T-cell (primary cell): Measurements from ENCODE around the gene ANKEF1. TPM values are rescaled to one million over a fixed set of nuclear protein-coding genes. Genes with fewer than 3 reads are reported as not detected.

Experiments used
- ATAC-seq, 4 experiments: fragments of 200-7000 bp in 3 of 4; fragments of 150-1000 bp in 1 of 4; cut with Tn5 transposase; replicated peaks in 1 of 4; 1 replicate in 3 of 4; 2 replicates in 1 of 4; pipeline ENCODE4 v1.10.0; 2021; ENCODE audit warnings: moderate library complexity in 3 of 4, mild to moderate bottlenecking in 2 of 4, moderate number of reproducible peaks in 1 of 4
- CTCF ChIA-PET, 2 donors: fragments of 300-600 bp; sonication (Branson Sonifier 250); formaldehyde crosslinking; loops; one replicate each; lab custom pipeline; 2022; ENCODE audit warnings: antibody characterized with exemption in 2 of 2; lab: Charles Lee
- POLR2A ChIA-PET, 2 donors: fragments of 300-600 bp; sonication (Branson Sonifier 250); formaldehyde crosslinking; loops; one replicate each; lab custom pipeline; 2022; ENCODE audit warnings: antibody characterized with exemption in 2 of 2; lab: Charles Lee
- DNase-seq, 35 experiments: peaks; one replicate each; pipeline versions ENCODE4 v3.0.0 to v3.0.0-alpha.2; 2013 to 2023
- H3K27ac ChIP-seq: one replicate; pipeline ENCODE4 v1.5.1; 2013; ENCODE audit warnings: low read length
- H3K27me3 ChIP-seq, 2 experiments: replicated peaks in 1 of 2; 1 replicate in 1 of 2; 2 replicates in 1 of 2; pipeline versions ENCODE4 v1.6.1 to v1.7.0; 2013; ENCODE audit warnings: low read length in 1 of 2, mixed read lengths in 1 of 2; ENCODE audit not compliant: control insufficient read depth in 2 of 2, insufficient read depth in 2 of 2; ENCODE audit errors: extremely low read depth in 1 of 2
- H3K36me3 ChIP-seq, 2 donors: 1 replicate in 1 of 2; 2 replicates in 1 of 2; pipeline versions ENCODE4 v1.6.1 to v1.7.0; 2013; ENCODE audit warnings: low read length in 1 of 2; ENCODE audit not compliant: control insufficient read depth in 2 of 2, insufficient read depth in 1 of 2; ENCODE audit errors: extremely low read depth in 1 of 2
- H3K4me1 ChIP-seq, 2 experiments: 1 replicate in 1 of 2; 2 replicates in 1 of 2; pipeline versions ENCODE4 v1.6.1 to v1.7.0; 2013; ENCODE audit warnings: low read length in 2 of 2, mixed read lengths in 1 of 2; ENCODE audit not compliant: insufficient read depth in 2 of 2, control insufficient read depth in 1 of 2; ENCODE audit errors: extremely low read depth in 1 of 2
- H3K4me3 ChIP-seq, 2 donors: 1 replicate in 1 of 2; 2 replicates in 1 of 2; pipeline versions ENCODE4 v1.5.1 to v1.7.0; 2013; ENCODE audit warnings: mild to moderate bottlenecking in 2 of 2, low read length in 1 of 2, moderate library complexity in 1 of 2; ENCODE audit not compliant: control insufficient read depth in 1 of 2; ENCODE audit errors: extremely low read depth in 1 of 2
- H3K9me3 ChIP-seq: 2 replicates; pipeline ENCODE4 v1.7.0; 2013
- H3K27ac Mint-ChIP-seq, 2 donors: one replicate each; pipeline ENCODE4 v1.8.0; 2020 to 2021; ENCODE audit warnings: mild to moderate bottlenecking in 2 of 2, mixed read lengths in 2 of 2
- H3K27me3 Mint-ChIP-seq, 2 donors: one replicate each; pipeline ENCODE4 v1.8.0; 2021 to 2022; ENCODE audit warnings: mixed read lengths in 2 of 2
- H3K36me3 Mint-ChIP-seq: one replicate; pipeline ENCODE4 v1.8.0; 2021; ENCODE audit warnings: mixed read lengths
- H3K4me1 Mint-ChIP-seq, 3 donors: one replicate each; pipeline ENCODE4 v1.8.0; 2020 to 2022; ENCODE audit warnings: mixed read lengths in 3 of 3, mild to moderate bottlenecking in 1 of 3
- H3K4me3 Mint-ChIP-seq, 3 donors: one replicate each; pipeline ENCODE4 v1.8.0; 2020 to 2022; ENCODE audit warnings: mild to moderate bottlenecking in 3 of 3, mixed read lengths in 3 of 3, moderate library complexity in 3 of 3
- H3K9me3 Mint-ChIP-seq, 3 donors: one replicate each; pipeline ENCODE4 v1.8.0; 2020 to 2022; ENCODE audit warnings: mixed read lengths in 3 of 3
- WGBS: methylation state at CpG from one replicate; pipeline ENCODE4 v1.1.5; 2013; ENCODE audit warnings: missing lambda C conversion rate; ENCODE audit not compliant: insufficient coverage; 5-methylcytosine and 5-hydroxymethylcytosine counted together
- total RNA-seq, 35 experiments: library from RNA in 6 of 35; stranded (reverse) in 6 of 35; fragments of 120-200 nt in 1 of 35; gene quantifications; one replicate each; pipeline versions ENCODE4 v1.2.1 to v1.2.4 and lab custom pipeline; 2013 to 2026

Gene ANKEF1
- total RNA-seq, 5 donors from 2014 or later (not counting 1 experiment from before 2014, with no cell fraction given), result 1.9 to 7.0 (median 4.1) TPM

- H3K4me3 Mint-ChIP-seq, result no peak overlapping the region
- H3K4me1 ChIP-seq, result peaks cover 2 to 8% of the 10 kb centered on the region in 2 experiments
- DNase-seq, result no peak
- no peak overlapping the region for H3K4me3 ChIP-seq
- H3K9me3 Mint-ChIP-seq, result no peaks in the 10 kb centered on the region
- H3K36me3 Mint-ChIP-seq, result peaks cover 23% of the 10 kb centered on the region
- WGBS, result no CpG with 5 or more reads among the region's 5 CpGs
- H3K4me1 Mint-ChIP-seq, result peaks cover 14 to 17% (median 14%) of the 10 kb centered on the region in 3 donors
- ATAC-seq, result no peak
- H3K27ac Mint-ChIP-seq, result no peak overlapping the region
- no peaks in the 10 kb centered on the region for H3K9me3 ChIP-seq
- no peak overlapping the region for H3K27ac ChIP-seq
- H3K27me3 Mint-ChIP-seq, result no peaks in the 10 kb centered on the region
- peaks cover 0 to 13% of the 10 kb centered on the region in 2 donors for H3K36me3 ChIP-seq
- ChIA-PET CTCF (no interaction called here), POLR2A (no interaction called here)
- no peaks in the 10 kb centered on the region for H3K27me3 ChIP-seq
Observed at GRCh38 chr20:10040070-10040975, 5.5 kb downstream of the ANKEF1 start.

- no peaks in the 10 kb centered on the region for H3K27me3 Mint-ChIP-seq
- Histone ChIP-seq H3K4me3 (no peak overlapping the region), H3K9me3 (no peaks in the 10 kb centered on the region), H3K27ac (no peak overlapping the region), H3K27me3 (no peaks in the 10 kb centered on the region), H3K36me3 (peaks cover 0 to 15% of the 10 kb centered on the region in 2 donors), H3K4me1 (no peaks in the 10 kb centered on the region)
- H3K9me3 Mint-ChIP-seq, result no peaks in the 10 kb centered on the region
- ATAC-seq (no peak), DNase-seq (no peak)
- H3K27ac Mint-ChIP-seq, result peak overlapping the region in 1 of 2 donors; percentile 12
- CTCF ChIA-PET, result no interaction called here
- WGBS, result 81% methylated on average over 2 of the region's 3 CpGs
- POLR2A ChIA-PET, result no interaction called here
- no peak overlapping the region for H3K4me3 Mint-ChIP-seq
- peaks cover 0 to 6% (median 6%) of the 10 kb centered on the region in 3 donors for H3K4me1 Mint-ChIP-seq
- H3K36me3 Mint-ChIP-seq, result peaks cover 27% of the 10 kb centered on the region
Observed at GRCh38 chr20:10042086-10042485, 7.3 kb downstream of the ANKEF1 start.

GRCh38 chr20:10047427-10047826 lies 12.6 kb downstream of the ANKEF1 start:
- ChIA-PET CTCF (no interaction called here), POLR2A (no interaction called here)
- H3K27me3 Mint-ChIP-seq, result no peaks in the 10 kb centered on the region
- ATAC-seq (no peak), DNase-seq (no peak)
- peaks cover 34% of the 10 kb centered on the region for H3K36me3 Mint-ChIP-seq
- H3K4me3 Mint-ChIP-seq, result no peak overlapping the region
- H3K27ac Mint-ChIP-seq, result no peak overlapping the region
- Histone ChIP-seq H3K27me3 (no peaks in the 10 kb centered on the region), H3K27ac (no peak overlapping the region), H3K4me3 (no peak overlapping the region), H3K4me1 (no peaks in the 10 kb centered on the region), H3K9me3 (no peaks in the 10 kb centered on the region), H3K36me3 (peaks cover 0 to 7% of the 10 kb centered on the region in 2 donors)
- no peaks in the 10 kb centered on the region for H3K9me3 Mint-ChIP-seq
- 93% methylated on average over 2 of the region's 4 CpGs for WGBS
- no peaks in the 10 kb centered on the region for H3K4me1 Mint-ChIP-seq

GRCh38 chr20:10051185-10051584 lies 16.4 kb downstream of the ANKEF1 start:
- Histone ChIP-seq H3K4me1 (no peaks in the 10 kb centered on the region), H3K27me3 (no peaks in the 10 kb centered on the region), H3K36me3 (peaks cover 0 to 25% of the 10 kb centered on the region in 2 donors), H3K27ac (no peak overlapping the region), H3K9me3 (no peaks in the 10 kb centered on the region), H3K4me3 (no peak overlapping the region)
- POLR2A ChIA-PET, result no interaction called here
- H3K4me1 Mint-ChIP-seq, result no peaks in the 10 kb centered on the region
- WGBS, result no CpG with 5 or more reads among the region's 1 CpG
- DNase-seq (no peak), ATAC-seq (no peak)
- no peak overlapping the region for H3K27ac Mint-ChIP-seq
- no peaks in the 10 kb centered on the region for H3K27me3 Mint-ChIP-seq
- H3K4me3 Mint-ChIP-seq, result no peak overlapping the region
- H3K9me3 Mint-ChIP-seq, result no peaks in the 10 kb centered on the region
- H3K36me3 Mint-ChIP-seq, result peaks cover 43% of the 10 kb centered on the region
- CTCF ChIA-PET, result interaction anchor here in 1 of 2 donors (0.6 kb wide), 1 partner anchor 26 kb away, joined by 3 read pairs; no protein-coding TSS in a partner anchor

GRCh38 chr20:10059006-10059405 lies 24.2 kb downstream of the ANKEF1 start:
- H3K9me3 Mint-ChIP-seq, result no peaks in the 10 kb centered on the region
- POLR2A ChIA-PET, result no interaction called here
- peaks cover 38% of the 10 kb centered on the region for H3K36me3 Mint-ChIP-seq
- H3K27me3 ChIP-seq, result no peaks in the 10 kb centered on the region
- H3K27ac ChIP-seq, result no peak overlapping the region
- H3K9me3 ChIP-seq, result no peaks in the 10 kb centered on the region
- H3K27ac Mint-ChIP-seq, result no peak overlapping the region
- CTCF ChIA-PET, result no interaction called here
- peaks cover 0 to 19% of the 10 kb centered on the region in 2 donors for H3K36me3 ChIP-seq
- no peaks in the 10 kb centered on the region for H3K4me1 ChIP-seq
- H3K27me3 Mint-ChIP-seq, result peaks cover 0 to 13% of the 10 kb centered on the region in 2 donors
- DNase-seq (no peak), ATAC-seq (no peak)
- no peak overlapping the region for H3K4me3 Mint-ChIP-seq
- no peaks in the 10 kb centered on the region for H3K4me1 Mint-ChIP-seq
- H3K4me3 ChIP-seq, result no peak overlapping the region
- WGBS, result no CpG with 5 or more reads among the region's 2 CpGs

GRCh38 chr20:10060226-10060625 lies 25.4 kb downstream of the ANKEF1 start:
- Mint-ChIP-seq H3K27me3 (peaks cover 8 to 16% of the 10 kb centered on the region in 2 donors), H3K36me3 (peaks cover 28% of the 10 kb centered on the region), H3K9me3 (no peaks in the 10 kb centered on the region), H3K27ac (no peak overlapping the region), H3K4me3 (no peak overlapping the region), H3K4me1 (no peaks in the 10 kb centered on the region)
- ATAC-seq, result no peak
- ChIA-PET CTCF (no interaction called here), POLR2A (no interaction called here)
- Histone ChIP-seq H3K27ac (no peak overlapping the region), H3K27me3 (no peaks in the 10 kb centered on the region), H3K36me3 (peaks cover 0 to 13% of the 10 kb centered on the region in 2 donors), H3K4me3 (no peak overlapping the region), H3K9me3 (no peaks in the 10 kb centered on the region), H3K4me1 (no peaks in the 10 kb centered on the region)
- WGBS, result 65% methylated on average over 7 of the region's 8 CpGs
- no peak for DNase-seq
